ENCODE measurements around the gene RAB28. TPM values are rescaled to one million over a fixed set of nuclear protein-coding genes. Genes with fewer than 3 reads are reported as not detected.

Gene RAB28
- total and polyA plus RNA-seq, 9 of the 15 experiments (the other 6 are each of a cell fraction or from before 2014, with no cell fraction given), result 6.7 to 40.4 (median 23.0) TPM

GRCh38 chr4:13344216-13344615 lies 139.9 kb downstream of the RAB28 start (continued):
- TF ChIP-seq LCOR (CRISPR knock-in tag; IDR thresholded peaks at IDR 0.05), result no peak
- peak; percentile 75 for TF ChIP-seq NFE2 (IDR thresholded peaks at IDR 0.05; ENCODE audit: low read depth)
- no peak for TF ChIP-seq SRSF1 (IDR thresholded peaks at IDR 0.05; ENCODE audit: low read depth, low read length)
- no peak for TF ChIP-seq SRSF3 (IDR thresholded peaks at IDR 0.05; ENCODE audit: insufficient read depth, low read length)
- TF ChIP-seq, protein P1, sequence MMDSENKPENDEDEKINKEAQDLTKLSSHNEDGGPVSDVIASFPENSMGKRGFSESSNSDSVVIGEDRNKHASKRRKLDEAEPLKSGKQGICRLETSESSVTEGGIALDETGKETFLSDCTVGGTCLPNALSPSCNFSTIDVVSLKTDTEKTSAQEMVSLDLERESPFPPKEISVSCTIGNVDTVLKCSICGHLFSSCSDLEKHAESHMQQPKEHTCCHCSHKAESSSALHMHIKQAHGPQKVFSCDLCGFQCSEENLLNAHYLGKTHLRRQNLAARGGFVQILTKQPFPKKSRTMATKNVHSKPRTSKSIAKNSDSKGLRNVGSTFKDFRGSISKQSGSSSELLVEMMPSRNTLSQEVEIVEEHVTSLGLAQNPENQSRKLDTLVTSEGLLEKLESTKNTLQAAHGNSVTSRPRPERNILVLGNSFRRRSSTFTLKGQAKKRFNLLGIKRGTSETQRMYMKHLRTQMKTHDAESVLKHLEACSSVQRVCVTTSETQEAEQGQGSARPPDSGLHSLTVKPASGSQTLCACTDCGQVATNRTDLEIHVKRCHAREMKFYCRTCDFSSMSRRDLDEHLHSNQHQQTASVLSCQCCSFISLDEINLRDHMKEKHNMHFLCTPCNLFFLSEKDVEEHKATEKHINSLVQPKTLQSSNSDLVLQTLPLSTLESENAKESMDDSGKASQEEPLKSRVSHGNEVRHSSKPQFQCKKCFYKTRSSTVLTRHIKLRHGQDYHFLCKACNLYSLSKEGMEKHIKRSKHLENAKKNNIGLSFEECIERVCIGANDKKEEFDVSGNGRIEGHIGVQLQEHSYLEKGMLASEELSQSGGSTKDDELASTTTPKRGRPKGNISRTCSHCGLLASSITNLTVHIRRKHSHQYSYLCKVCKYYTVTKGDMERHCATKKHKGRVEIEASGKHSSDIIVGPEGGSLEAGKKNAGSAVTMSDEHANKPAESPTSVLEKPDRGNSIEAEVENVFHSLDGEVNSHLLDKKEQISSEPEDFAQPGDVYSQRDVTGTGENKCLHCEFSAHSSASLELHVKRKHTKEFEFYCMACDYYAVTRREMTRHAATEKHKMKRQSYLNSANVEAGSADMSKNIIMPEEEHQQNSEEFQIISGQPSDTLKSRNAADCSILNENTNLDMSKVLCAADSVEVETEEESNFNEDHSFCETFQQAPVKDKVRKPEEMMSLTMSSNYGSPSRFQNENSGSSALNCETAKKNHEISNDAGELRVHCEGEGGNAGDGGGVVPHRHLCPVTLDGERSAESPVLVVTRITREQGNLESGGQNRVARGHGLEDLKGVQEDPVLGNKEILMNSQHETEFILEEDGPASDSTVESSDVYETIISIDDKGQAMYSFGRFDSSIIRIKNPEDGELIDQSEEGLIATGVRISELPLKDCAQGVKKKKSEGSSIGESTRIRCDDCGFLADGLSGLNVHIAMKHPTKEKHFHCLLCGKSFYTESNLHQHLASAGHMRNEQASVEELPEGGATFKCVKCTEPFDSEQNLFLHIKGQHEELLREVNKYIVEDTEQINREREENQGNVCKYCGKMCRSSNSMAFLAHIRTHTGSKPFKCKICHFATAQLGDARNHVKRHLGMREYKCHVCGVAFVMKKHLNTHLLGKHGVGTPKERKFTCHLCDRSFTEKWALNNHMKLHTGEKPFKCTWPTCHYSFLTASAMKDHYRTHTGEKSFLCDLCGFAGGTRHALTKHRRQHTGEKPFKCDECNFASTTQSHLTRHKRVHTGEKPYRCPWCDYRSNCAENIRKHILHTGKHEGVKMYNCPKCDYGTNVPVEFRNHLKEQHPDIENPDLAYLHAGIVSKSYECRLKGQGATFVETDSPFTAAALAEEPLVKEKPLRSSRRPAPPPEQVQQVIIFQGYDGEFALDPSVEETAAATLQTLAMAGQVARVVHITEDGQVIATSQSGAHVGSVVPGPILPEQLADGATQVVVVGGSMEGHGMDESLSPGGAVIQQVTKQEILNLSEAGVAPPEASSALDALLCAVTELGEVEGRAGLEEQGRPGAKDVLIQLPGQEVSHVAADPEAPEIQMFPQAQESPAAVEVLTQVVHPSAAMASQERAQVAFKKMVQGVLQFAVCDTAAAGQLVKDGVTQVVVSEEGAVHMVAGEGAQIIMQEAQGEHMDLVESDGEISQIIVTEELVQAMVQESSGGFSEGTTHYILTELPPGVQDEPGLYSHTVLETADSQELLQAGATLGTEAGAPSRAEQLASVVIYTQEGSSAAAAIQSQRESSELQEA (IDR thresholded peaks at IDR 0.05; ENCODE audit: low read depth), result no peak
- no peak for TF ChIP-seq ATF2 (CRISPR knock-in tag; IDR thresholded peaks at IDR 0.05)
- peak; percentile 44; the same call in 1 of the 2 replicates for TF ChIP-seq C11orf30 (IDR thresholded peaks at IDR 0.05; ENCODE audit: low read depth)
- TF ChIP-seq, protein P2, sequence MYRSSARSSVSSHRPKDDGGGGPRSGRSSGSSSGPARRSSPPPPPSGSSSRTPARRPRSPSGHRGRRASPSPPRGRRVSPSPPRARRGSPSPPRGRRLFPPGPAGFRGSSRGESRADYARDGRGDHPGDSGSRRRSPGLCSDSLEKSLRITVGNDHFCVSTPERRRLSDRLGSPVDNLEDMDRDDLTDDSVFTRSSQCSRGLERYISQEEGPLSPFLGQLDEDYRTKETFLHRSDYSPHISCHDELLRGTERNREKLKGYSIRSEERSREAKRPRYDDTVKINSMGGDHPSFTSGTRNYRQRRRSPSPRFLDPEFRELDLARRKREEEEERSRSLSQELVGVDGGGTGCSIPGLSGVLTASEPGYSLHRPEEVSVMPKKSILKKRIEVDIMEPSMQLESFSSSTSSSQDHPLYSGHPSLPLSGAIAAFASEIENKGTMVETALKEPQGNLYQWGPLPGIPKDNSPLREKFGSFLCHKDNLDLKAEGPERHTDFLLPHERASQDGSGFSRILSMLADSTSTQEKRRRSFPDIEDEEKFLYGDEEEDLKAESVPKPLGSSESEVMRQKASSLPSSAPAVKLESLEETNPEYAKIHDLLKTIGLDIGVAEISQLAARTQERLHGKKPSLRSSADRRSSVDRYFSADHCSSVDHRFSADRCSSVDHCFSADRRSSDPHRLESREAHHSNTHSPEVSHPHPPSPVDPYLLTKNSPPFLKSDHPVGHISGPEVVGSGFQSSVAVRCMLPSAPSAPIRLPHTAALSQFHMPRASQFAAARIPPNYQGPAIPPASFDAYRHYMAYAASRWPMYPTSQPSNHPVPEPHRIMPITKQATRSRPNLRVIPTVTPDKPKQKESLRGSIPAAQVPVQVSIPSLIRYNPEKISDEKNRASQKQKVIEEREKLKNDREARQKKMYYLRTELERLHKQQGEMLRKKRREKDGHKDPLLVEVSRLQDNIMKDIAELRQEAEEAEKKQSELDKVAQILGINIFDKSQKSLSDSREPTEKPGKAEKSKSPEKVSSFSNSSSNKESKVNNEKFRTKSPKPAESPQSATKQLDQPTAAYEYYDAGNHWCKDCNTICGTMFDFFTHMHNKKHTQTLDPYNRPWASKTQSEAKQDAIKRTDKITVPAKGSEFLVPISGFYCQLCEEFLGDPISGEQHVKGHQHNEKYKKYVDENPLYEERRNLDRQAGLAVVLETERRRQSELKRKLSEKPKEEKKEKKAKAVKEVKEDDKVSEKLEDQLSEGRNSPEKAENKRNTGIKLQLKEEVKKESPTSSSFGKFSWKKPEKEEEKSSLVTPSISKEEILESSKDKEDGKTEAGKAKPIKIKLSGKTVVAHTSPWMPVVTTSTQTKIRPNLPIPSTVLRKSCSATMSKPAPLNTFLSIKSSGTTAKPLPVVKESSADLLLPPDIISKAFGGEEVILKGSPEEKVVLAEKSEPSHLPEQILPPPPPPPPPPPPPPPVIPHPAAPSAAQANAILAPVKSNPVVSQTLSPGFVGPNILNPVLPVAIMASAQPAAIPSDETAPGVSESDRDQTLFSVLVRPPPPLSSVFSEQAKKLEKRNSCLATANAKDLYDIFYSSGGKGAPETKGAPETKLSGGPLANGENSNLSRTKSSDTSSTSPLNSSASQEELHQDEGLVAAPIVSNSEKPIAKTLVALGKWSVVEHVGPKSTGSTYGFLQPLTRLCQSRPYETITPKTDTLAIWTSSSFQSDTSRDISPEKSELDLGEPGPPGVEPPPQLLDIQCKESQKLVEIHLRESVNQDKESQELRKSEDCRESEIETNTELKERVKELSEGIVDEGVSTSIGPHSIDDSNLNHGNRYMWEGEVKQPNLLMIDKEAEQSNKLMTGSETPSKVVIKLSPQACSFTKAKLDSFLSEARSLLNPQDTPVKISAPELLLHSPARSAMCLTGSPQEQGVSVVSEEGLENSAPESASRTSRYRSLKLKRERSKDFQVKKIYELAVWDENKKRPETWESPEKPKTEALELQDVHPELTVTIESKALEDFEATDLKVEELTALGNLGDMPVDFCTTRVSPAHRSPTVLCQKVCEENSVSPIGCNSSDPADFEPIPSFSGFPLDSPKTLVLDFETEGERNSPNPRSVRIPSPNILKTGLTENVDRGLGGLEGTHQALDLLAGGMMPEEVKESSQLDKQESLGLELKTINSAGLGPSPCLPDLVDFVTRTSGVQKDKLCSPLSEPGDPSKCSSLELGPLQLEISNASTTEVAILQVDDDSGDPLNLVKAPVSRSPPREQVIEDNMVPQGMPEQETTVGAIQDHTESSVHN (IDR thresholded peaks at IDR 0.05; ENCODE audit: borderline replicate concordance in 1 of 2, low read depth in 1 of 2), result no peak
- TF ChIP-seq PML (IDR thresholded peaks at IDR 0.05; ENCODE audit: low read length), result no peak
- no peak for TF ChIP-seq CBX3 (IDR thresholded peaks at IDR 0.05; ENCODE audit: borderline replicate concordance in 1 of 2, low read length in 2 of 2)
- no peak for TF ChIP-seq SETDB1 (IDR thresholded peaks at IDR 0.05; ENCODE audit: low read length)
